ENCODE results near the gene LCNL1.
A peak's percentile ranks its signal among the peaks of the same experiment; 100 is the strongest.

LCNL1 gene

DNA sequence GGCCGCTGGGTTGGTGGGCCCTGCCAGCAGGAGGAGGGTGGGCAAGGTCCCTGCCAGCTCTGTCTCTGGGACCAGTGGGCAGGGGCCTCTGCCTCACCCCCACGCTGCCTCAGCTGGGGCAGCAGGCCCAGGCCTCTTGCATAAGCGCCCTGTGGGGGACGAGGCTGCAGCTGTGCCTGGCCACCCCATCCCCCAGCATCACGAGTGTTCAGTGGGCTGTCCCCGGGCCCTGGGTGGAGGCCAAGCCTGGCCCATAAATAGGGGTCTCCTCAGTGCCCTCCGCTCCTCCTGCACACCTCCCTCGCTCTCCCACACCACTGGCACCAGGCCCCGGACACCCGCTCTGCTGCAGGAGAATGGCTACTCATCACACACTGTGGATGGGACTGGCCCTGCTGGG is 5.6 kb upstream of the LCNL1 start, which contains the start of gene PTGDS:
PTGDS (plus strand) TSS at position 282 of the 400 bp plus-strand sequence; CDS start at position 357, 75 bp downstream.
- DNase-seq, result peak; percentile 42

- no peak for DNase-seq
Measured at GRCh38 chr9:136977649-136978072, 5.1 kb upstream of the LCNL1 start.

GRCh38 chr9:136978073-136978864 is 4.5 kb upstream of the LCNL1 start:
- peak; percentile 83 for DNase-seq

DNA sequence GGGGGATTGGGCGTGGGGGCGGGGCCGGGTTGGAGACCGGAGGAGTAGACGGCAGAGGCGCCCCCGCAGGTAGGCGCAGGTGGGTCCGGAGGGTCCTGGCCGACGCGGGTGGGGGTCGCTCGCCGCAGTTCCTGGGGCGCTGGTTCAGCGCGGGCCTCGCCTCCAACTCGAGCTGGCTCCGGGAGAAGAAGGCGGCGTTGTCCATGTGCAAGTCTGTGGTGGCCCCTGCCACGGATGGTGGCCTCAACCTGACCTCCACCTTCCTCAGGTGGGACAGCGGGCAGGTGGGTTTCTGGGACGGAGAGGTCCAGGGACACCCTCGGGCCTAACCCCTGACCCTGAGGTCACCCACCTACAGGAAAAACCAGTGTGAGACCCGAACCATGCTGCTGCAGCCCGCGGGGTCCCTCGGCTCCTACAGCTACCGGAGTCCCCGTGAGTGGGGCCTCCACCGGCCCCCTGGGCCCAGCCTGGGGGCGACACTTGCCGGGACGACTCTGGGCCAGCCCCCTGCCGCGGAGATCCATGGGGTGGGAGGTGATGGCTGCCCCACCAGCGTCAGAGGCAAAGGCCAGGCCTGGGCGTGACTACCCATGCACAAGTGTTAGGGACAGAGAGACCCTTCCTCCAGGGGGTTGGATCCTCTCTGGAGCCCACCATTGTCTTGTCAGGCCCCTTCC is 3.8 kb upstream of the LCNL1 start:
- DNase-seq, result no peak

DNA sequence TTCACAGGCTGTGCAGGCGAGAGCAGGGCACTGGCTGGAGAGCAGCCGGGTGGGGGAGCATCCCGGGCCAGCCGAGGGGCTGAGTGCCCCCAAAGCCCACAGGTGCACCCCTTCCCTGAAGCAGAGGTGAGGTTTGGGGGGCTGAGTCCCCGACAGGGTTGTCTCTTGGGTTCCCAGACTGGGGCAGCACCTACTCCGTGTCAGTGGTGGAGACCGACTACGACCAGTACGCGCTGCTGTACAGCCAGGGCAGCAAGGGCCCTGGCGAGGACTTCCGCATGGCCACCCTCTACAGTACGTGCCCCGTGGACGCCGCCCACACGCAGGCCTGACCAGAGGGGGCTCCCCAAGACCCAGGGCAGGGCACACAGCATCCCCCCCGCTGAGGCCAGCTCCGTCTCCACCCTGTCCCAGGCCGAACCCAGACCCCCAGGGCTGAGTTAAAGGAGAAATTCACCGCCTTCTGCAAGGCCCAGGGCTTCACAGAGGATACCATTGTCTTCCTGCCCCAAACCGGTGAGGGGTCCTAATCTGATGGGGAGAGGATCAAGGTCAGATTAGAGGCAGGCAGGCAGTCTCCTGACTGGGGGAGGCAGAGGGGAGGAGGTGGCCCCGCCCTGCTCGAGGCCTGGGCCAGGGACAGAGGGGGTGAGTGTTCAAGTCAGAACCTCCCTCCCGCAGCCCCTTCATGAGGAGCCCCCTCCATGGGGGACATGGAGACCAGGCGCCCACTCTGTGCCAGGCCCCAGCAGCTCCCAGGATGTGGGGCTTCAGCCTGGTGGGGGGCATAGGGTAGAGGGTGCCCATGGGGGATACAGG is 2.8 kb upstream of the LCNL1 start:
- no peak for DNase-seq

GRCh38 chr9:136980669-136981478 is 1.9 kb upstream of the LCNL1 start:
- no peak for DNase-seq

GRCh38 chr9:136981588-136982231 is 1.1 kb upstream of the LCNL1 start:
- no peak for DNase-seq

GRCh38 chr9:136983167-136983566 is 374 bp downstream of the LCNL1 start:
- DNase-seq, result no peak

DNA sequence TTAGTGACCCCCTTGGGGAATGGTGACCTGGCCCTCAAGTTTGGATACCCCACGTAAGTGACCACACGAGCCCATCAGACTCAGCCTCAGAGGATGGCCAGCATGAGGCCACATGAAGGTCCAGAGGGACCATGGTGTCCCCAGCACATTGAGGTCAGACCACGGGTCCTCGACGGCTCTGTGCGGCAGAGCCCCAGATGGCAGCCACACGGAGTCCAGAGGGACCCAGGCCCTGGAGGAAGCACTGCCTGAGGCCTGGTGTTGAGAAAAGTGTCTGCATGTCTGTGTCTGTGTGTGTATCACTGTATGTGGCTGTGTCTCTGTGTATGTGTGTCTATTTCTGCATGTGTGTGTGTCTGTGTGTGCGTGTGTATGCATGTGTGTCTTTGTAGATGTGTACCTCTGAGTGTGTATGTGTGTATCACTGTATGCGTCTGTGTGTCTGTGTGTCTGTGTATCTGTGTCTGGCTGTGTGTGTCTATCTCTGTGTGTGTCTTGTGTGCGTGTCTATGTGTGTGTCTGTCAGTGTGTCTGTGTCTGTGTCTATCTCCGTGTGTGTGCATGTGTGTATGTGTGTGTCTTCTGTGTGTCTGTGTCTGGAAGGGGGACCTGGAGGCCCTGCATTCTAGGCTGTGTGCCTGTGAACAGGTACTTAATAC is 992 bp downstream of the LCNL1 start:
- no peak for DNase-seq

GRCh38 chr9:136984464-136985026 is 1.8 kb downstream of the LCNL1 start:
- no peak for DNase-seq

GRCh38 chr9:136985027-136985602 is 2.3 kb downstream of the LCNL1 start:
- DNase-seq, result peak; percentile 34

GRCh38 chr9:136985853-136986252 is 3.1 kb downstream of the LCNL1 start:
- DNase-seq, result no peak

- no peak for DNase-seq
Measured at GRCh38 chr9:136988872-136989271, 6.1 kb downstream of the LCNL1 start.

DNA sequence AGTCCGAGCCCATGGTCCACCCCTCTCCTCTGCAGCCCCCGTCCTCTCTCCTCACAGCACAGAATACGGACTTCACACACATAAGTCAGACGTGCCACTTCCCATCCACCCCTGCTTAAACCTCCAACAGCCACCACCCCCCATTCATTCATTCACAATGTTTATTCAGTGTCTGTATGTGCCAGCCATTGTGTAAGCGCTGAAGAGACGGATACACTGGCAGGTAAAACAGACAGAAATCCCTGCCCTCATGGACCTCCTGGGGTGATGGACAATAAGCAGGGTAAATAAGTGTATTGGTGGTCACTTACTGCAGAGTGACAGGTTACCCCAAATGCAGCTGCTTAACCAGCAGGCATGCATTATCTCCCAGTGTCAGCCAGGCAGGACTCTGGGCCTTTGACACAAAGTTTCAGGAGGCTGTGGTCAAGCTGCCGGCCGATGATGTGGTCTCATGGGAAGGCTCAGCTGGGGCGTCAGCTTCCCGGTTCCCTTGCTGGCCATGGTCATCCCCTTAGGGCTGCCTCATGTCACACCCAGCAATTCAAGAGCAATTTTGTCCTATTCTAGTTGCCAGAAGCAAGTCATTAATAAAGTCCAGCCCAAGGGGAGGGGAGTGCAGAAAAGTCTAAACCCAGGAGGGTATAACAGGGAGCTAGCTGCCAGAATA is 7.6 kb downstream of the LCNL1 start:
- DNase-seq, result no peak

- DNase-seq, result peak; percentile 94
Measured at GRCh38 chr9:136991993-136992818, 9.4 kb downstream of the LCNL1 start, which contains the start of gene PAXX. PAXX (plus strand) TSS chr9:136992422; CDS start chr9:136992444, 22 bp downstream.

- DNase-seq, result no peak
Measured at GRCh38 chr9:136992819-136993369, 10.1 kb downstream of the LCNL1 start.

DNA sequence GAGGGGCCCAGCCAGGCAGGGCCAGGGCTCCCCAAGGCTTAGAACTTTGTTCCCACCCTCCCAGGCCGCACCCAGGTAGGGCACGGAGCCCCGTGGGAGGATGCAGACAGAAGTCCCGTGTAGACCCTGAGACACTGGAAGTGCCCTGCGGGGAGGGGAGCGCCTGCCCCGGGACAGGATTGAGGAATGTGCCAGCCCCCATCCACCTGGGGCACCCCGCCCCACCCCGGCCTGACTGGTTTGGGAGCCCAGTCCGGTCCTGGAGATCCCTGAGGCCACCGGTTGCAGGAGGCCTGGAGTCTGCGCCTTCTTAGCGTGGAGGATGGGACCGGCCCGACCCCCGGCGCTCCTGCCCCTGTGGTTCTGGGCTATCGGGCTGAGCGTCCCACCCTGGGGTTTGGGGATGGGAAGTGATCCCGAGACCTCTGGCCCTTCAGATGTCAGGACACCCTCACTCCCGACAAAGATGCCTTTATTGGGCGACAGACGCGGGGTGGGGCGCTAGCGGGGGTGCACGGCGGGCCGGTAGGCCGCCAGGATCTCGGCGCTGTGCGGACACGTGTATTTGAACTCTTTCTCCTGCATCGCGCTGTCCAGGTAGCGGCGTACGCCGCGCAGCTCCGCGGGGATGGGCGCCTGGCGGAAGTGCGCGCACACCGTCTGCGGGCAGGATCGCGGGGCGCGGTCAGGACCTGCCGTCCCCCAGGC is 11.5 kb downstream of the LCNL1 start:
- DNase-seq, result no peak

- no peak for DNase-seq
Measured at GRCh38 chr9:136994888-136995230, 12.1 kb downstream of the LCNL1 start.
